Activated naive CD4-positive, alpha-beta T cell treated with anti-CD3 and anti-CD28 coated beads, Interleukin-2, amount 50 U/mL, for 24 hours (primary cell): Measurements from ENCODE around the gene AGER.
A peak's percentile ranks its signal among the peaks of the same experiment; 100 is the strongest.
"Not testable (repeated sequence)": the region's sequence is repeated elsewhere in the genome, so short reads cannot be mapped to it uniquely, and the experiment has no call there.

ENCODE experiments used
- H3K27ac Mint-ChIP-seq: one replicate; pipeline ENCODE4 v1.8.0; 2021; ENCODE audit warnings: mild to moderate bottlenecking, mixed read lengths
- H3K27me3 Mint-ChIP-seq: one replicate; pipeline ENCODE4 v1.8.0; 2021; ENCODE audit warnings: mixed read lengths
- H3K36me3 Mint-ChIP-seq: one replicate; pipeline ENCODE4 v1.8.0; 2021; ENCODE audit warnings: mixed read lengths
- H3K4me1 Mint-ChIP-seq: one replicate; pipeline ENCODE4 v1.8.0; 2021; ENCODE audit warnings: mixed read lengths
- H3K4me3 Mint-ChIP-seq: one replicate; pipeline ENCODE4 v1.8.0; 2021; ENCODE audit warnings: mild to moderate bottlenecking, mixed read lengths
- H3K9me3 Mint-ChIP-seq: one replicate; pipeline ENCODE4 v1.8.0; 2021; ENCODE audit warnings: mixed read lengths

The AGER gene

GRCh38 chr6:32184084-32184640 lies at the start of gene AGER:
TSS of gene AGER (minus strand) at chr6:32184253. CDS start at chr6:32184222, 31 bp downstream.
- H3K9me3 Mint-ChIP-seq: no peaks in the 10 kb centered on the region
- H3K4me3 Mint-ChIP-seq: no peak within 1 kb of the TSS
- peak within 1 kb of the TSS; percentile 24 for H3K27ac Mint-ChIP-seq
- H3K36me3 Mint-ChIP-seq: peaks cover 17% of the 10 kb centered on the region
- peaks cover 77% of the 10 kb centered on the region for H3K4me1 Mint-ChIP-seq
- no peaks in the 10 kb centered on the region for H3K27me3 Mint-ChIP-seq

DNA sequence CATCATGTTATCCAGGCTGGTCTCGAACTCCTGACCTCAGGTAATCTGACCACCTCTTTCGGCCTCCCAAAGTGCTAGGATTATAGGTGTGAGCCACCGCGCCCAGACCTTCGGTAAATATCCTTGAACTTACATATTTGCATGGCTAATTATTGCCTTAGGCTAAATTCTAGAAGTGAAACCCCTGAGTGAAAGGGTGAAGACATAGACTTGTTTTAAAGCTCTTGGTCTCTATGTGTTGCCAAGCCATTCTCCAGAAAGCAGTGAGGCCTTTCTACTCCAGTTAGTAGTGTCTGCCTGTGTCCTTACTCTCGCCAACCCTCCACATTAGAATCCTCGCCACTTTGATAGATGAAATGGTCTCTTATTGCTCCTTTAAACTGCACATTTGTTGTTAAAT lies 42.4 kb upstream of the AGER start:
- no peaks in the 10 kb centered on the region for H3K27me3 Mint-ChIP-seq
- H3K9me3 Mint-ChIP-seq: no peaks in the 10 kb centered on the region
- no peaks in the 10 kb centered on the region for H3K36me3 Mint-ChIP-seq
- H3K27ac Mint-ChIP-seq: no peak overlapping the region
- peaks cover 18% of the 10 kb centered on the region for H3K4me1 Mint-ChIP-seq
- no peak overlapping the region for H3K4me3 Mint-ChIP-seq

DNA sequence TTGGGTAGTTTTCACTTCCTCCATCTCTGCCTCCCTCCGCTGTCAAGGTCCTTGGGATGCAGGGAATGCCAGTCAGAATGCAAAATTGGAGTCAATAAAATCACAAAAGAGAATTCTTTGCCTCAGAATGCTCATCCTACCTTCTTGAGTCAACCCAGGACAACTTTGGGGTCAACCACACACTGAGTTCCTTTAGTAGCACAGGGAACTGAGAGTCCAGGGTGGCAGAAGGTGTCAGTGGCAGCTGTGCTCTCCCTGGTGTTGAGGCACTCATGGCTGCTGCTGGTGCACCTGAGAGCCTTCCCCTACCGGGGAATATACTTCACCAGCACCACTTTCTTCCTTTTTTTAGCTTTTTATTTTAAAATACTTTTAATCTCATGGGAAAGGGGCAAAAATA lies 40.6 kb upstream of the AGER start:
- no peak overlapping the region for H3K27ac Mint-ChIP-seq
- H3K36me3 Mint-ChIP-seq: no peaks in the 10 kb centered on the region
- H3K9me3 Mint-ChIP-seq: no peaks in the 10 kb centered on the region
- H3K27me3 Mint-ChIP-seq: no peaks in the 10 kb centered on the region
- peaks cover 18% of the 10 kb centered on the region for H3K4me1 Mint-ChIP-seq
- H3K4me3 Mint-ChIP-seq: no peak overlapping the region

GRCh38 chr6:32223258-32224235 lies 39.5 kb upstream of the AGER start, which contains the start of gene NOTCH4:
TSS of gene NOTCH4 (minus strand) at chr6:32224067. CDS start at chr6:32223928, 139 bp downstream.
- Mint-ChIP-seq H3K4me3 (no peak within 1 kb of the TSS), H3K27me3 (no peaks in the 10 kb centered on the region), H3K36me3 (no peaks in the 10 kb centered on the region), H3K9me3 (no peaks in the 10 kb centered on the region), H3K27ac (no peak within 1 kb of the TSS), H3K4me1 (peaks cover 18% of the 10 kb centered on the region)

GRCh38 chr6:32222333-32223230 lies 38.5 kb upstream of the AGER start:
- peaks cover 18% of the 10 kb centered on the region for H3K4me1 Mint-ChIP-seq
- no peaks in the 10 kb centered on the region for H3K27me3 Mint-ChIP-seq
- no peak overlapping the region for H3K27ac Mint-ChIP-seq
- no peak overlapping the region for H3K4me3 Mint-ChIP-seq
- no peaks in the 10 kb centered on the region for H3K9me3 Mint-ChIP-seq
- no peaks in the 10 kb centered on the region for H3K36me3 Mint-ChIP-seq

DNA sequence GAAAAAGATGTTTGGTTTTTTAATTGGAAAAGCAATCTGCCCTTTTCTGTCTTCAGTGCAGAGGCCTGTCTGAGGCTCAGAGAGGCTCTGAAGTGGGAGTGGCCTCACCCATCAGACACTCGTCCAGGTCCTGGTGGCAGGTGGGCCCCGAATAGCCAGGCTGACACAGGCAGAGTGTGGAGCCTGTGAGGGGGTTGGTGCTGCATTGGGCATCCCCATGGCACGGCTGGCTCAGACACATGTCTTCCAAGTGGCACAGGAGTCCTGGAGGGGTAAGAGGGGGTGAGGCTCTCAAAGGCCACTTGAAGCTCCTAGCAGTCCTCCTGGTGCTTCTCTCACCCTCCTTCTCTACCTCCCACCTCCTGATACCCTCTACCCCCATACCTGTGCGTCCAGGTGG lies 36.0 kb upstream of the AGER start:
- H3K27ac Mint-ChIP-seq: no peak overlapping the region
- H3K9me3 Mint-ChIP-seq: no peaks in the 10 kb centered on the region
- H3K27me3 Mint-ChIP-seq: no peaks in the 10 kb centered on the region
- peaks cover 18% of the 10 kb centered on the region for H3K4me1 Mint-ChIP-seq
- H3K36me3 Mint-ChIP-seq: no peaks in the 10 kb centered on the region
- no peak overlapping the region for H3K4me3 Mint-ChIP-seq

GRCh38 chr6:32218167-32218566 lies 34.1 kb upstream of the AGER start:
- Mint-ChIP-seq H3K36me3 (no peaks in the 10 kb centered on the region), H3K27me3 (no peaks in the 10 kb centered on the region), H3K4me1 (peaks cover 11% of the 10 kb centered on the region), H3K9me3 (no peaks in the 10 kb centered on the region), H3K4me3 (no peak overlapping the region), H3K27ac (no peak overlapping the region)

- no peaks in the 10 kb centered on the region for H3K27me3 Mint-ChIP-seq
- H3K4me1 Mint-ChIP-seq: no peaks in the 10 kb centered on the region
- H3K36me3 Mint-ChIP-seq: no peaks in the 10 kb centered on the region
- no peak overlapping the region for H3K4me3 Mint-ChIP-seq
- H3K27ac Mint-ChIP-seq: no peak overlapping the region
- H3K9me3 Mint-ChIP-seq: no peaks in the 10 kb centered on the region
Observed at GRCh38 chr6:32216998-32217397, 32.9 kb upstream of the AGER start.

DNA sequence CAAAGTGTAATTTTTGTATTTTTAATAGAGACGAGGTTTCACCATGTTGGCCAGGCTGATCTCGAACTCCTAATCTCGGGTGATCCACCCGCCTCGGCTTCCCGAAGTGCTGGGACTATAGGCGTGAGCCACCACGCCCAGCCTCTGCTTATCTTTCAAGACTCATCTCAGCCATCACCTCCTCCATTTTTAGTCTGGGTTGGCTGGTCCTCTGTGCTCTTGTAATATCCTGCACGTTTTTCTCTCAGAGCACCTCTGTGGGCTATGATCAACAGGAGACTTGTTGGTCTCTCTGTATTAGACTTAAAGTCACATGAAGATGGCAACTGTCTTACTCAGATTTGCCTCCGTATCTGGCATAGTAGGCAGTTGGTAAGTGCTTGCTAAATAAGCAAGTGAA lies 32.2 kb upstream of the AGER start:
- no peaks in the 10 kb centered on the region for H3K36me3 Mint-ChIP-seq
- no peaks in the 10 kb centered on the region for H3K27me3 Mint-ChIP-seq
- H3K4me1 Mint-ChIP-seq: no peaks in the 10 kb centered on the region
- H3K9me3 Mint-ChIP-seq: no peaks in the 10 kb centered on the region
- no peak overlapping the region for H3K27ac Mint-ChIP-seq
- H3K4me3 Mint-ChIP-seq: no peak overlapping the region

- peak overlapping the region; percentile 61 for H3K27ac Mint-ChIP-seq
- H3K4me3 Mint-ChIP-seq: no peak overlapping the region
- no peaks in the 10 kb centered on the region for H3K27me3 Mint-ChIP-seq
- H3K9me3 Mint-ChIP-seq: no peaks in the 10 kb centered on the region
- no peaks in the 10 kb centered on the region for H3K4me1 Mint-ChIP-seq
- H3K36me3 Mint-ChIP-seq: no peaks in the 10 kb centered on the region
Observed at GRCh38 chr6:32215617-32216016, 31.6 kb upstream of the AGER start.

DNA sequence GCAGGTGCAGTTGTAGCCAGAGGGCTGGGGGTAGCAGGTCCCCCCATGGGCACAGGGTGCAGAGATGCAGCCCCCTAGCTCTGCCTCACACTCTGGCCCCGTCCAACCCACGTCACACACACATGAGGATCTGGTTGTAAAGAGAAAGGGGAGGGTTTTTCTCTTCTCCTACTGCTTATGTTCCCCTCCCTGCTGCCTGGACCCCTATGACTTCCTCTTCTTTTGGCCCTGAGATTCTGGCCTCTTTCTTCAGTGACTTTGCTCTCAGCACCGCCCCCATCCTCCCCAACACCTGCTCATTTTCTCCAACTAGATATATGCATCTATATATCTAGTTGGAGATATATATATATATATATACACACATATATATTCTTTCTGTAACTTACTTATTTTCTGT lies 30.1 kb upstream of the AGER start:
- Mint-ChIP-seq H3K9me3 (no peaks in the 10 kb centered on the region), H3K27ac (no peak overlapping the region), H3K4me1 (no peaks in the 10 kb centered on the region), H3K4me3 (no peak overlapping the region), H3K36me3 (no peaks in the 10 kb centered on the region), H3K27me3 (no peaks in the 10 kb centered on the region)

- Mint-ChIP-seq H3K27me3 (no peaks in the 10 kb centered on the region), H3K9me3 (no peaks in the 10 kb centered on the region), H3K36me3 (no peaks in the 10 kb centered on the region), H3K4me3 (no peak overlapping the region), H3K4me1 (no peaks in the 10 kb centered on the region), H3K27ac (no peak overlapping the region)
Observed at GRCh38 chr6:32213649-32214048, 29.6 kb upstream of the AGER start.

DNA sequence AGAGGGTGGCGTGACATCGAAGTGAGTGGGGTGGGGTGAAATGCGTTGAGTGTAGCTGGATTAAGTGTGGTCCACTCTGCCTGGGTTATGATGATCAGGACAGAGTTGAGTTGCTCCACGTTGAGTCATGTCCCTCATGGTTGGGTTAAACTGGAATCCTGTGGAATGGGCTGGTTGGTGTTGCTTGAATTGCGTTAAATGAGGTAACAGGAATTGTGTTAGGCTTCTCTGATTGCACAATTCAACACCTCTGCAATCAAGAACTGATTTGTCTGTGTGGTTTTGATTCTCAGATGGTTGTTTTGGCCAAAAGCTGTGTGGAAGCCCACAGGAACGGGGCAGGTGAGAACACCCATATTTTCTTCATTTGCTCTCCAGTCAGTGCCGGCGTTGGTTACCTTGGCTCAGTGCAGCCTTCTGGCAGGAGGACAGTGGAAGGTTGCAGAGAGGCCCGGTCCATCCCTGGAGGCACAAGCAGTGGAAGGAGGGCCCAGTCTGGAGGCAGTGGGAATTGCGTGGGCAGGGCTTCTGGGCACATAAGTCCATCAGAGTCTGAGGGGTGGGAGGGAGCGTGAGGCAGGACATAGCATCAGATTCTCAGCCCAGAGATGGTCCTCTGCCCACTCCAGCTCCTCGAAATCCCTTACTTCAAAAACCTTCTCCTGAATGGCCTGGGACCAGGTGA lies 28.2 kb upstream of the AGER start:
- H3K27ac Mint-ChIP-seq: no peak overlapping the region

GRCh38 chr6:32211432-32211831 lies 27.4 kb upstream of the AGER start:
- H3K4me1 Mint-ChIP-seq, H3K9me3 Mint-ChIP-seq, H3K36me3 Mint-ChIP-seq, H3K4me3 Mint-ChIP-seq, H3K27ac Mint-ChIP-seq, H3K27me3 Mint-ChIP-seq: not testable (repeated sequence)

More for the DNA sequence above, 28.2 kb upstream of the AGER start:
- H3K4me3 Mint-ChIP-seq: no peak overlapping the region
- no peaks in the 10 kb centered on the region for H3K27me3 Mint-ChIP-seq
- no peaks in the 10 kb centered on the region for H3K36me3 Mint-ChIP-seq
- no peaks in the 10 kb centered on the region for H3K9me3 Mint-ChIP-seq
- no peaks in the 10 kb centered on the region for H3K4me1 Mint-ChIP-seq

DNA sequence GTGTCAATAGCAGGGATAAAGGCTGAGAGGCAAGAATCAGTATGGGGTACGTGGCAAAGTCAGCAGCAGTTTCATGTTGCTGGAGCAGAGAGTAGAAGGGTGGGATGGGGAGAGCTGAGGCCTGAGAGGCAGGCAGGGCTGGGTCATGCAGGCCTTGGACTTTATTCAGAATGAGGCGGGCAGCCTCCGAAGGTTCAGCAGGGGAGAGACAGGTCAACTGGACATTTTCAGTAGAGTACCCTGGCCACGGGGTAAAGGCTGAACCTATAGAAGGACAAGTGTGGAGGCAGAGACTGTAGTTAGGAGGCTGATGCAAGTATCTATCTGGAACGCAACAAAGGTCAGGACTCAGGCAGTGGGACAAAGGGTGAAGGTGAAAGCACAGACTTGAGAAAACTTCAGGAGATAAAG lies 26.1 kb upstream of the AGER start:
- Mint-ChIP-seq H3K4me1 (no peaks in the 10 kb centered on the region), H3K9me3 (no peaks in the 10 kb centered on the region), H3K27ac (no peak overlapping the region), H3K27me3 (no peaks in the 10 kb centered on the region), H3K4me3 (no peak overlapping the region), H3K36me3 (no peaks in the 10 kb centered on the region)
